HEK293 (cell line): ENCODE measurements around the gene LCA5L.

Source experiments
- CTCF ChIA-PET: fragments of 350-600 bp; formaldehyde crosslinking; extraction: SDS; loops from one replicate; lab custom pipeline; 2021; ENCODE audit warnings: antibody characterized with exemption; lab: Yijun Ruan, JAX
- POLR2A ChIA-PET: fragments of 300-600 bp; formaldehyde crosslinking; extraction: SDS; loops from one replicate; lab custom pipeline; 2020; ENCODE audit warnings: antibody characterized with exemption, inconsistent platforms; lab: Yijun Ruan, JAX
- H3K27ac ChIP-seq: fragments of 200-500 bp; sonication (Bioruptor generic); 2 replicates; pipeline ENCODE4 v1.5.1; 2014; ENCODE audit warnings: low read depth, low read length, control low read depth, inconsistent platforms; ENCODE audit errors: extremely low read depth
- H3K36me3 ChIP-seq, 2 experiments: fragments of 200-500 bp in 1 of 2; sonication (Bioruptor generic) in 1 of 2; 1 replicate in 1 of 2; 2 replicates in 1 of 2; pipeline ENCODE4 v1.5.1; 2014 to 2017; ENCODE audit warnings: inconsistent platforms in 2 of 2, low read length in 2 of 2; ENCODE audit not compliant: control insufficient read depth in 2 of 2, insufficient read depth in 1 of 2
- H3K4me1 ChIP-seq: fragments of 200-500 bp; sonication (Bioruptor generic); 2 replicates; pipeline ENCODE4 v1.5.1; 2014; ENCODE audit warnings: mild to moderate bottlenecking, low read length, inconsistent platforms; ENCODE audit not compliant: control insufficient read depth, insufficient read depth
- H3K4me3 ChIP-seq: 2 replicates; pipeline ENCODE4 v1.5.1; 2011; ENCODE audit warnings: low read depth, mild to moderate bottlenecking, control low read depth, low read length, moderate library complexity
- H3K9me3 ChIP-seq: fragments of 200-500 bp; sonication (Bioruptor generic); 2 replicates; pipeline ENCODE4 v1.5.1; 2014; ENCODE audit warnings: low read depth, low read length, inconsistent platforms; ENCODE audit not compliant: control insufficient read depth, insufficient read depth
- BCL6B ChIP-seq: fragments of 450-650 bp; formaldehyde crosslinking; IDR thresholded peaks from 2 replicates; pipeline ENCODE4 v1.5.1; 2017; ENCODE audit warnings: missing biosample characterization, missing genetic modification characterization
- GLI2 ChIP-seq: fragments of 450-650 bp; formaldehyde crosslinking; IDR thresholded peaks from 2 replicates; pipeline ENCODE4; 2017; ENCODE audit warnings: missing biosample characterization, missing genetic modification characterization, low read depth, borderline replicate concordance
- GLIS1 ChIP-seq: fragments of 450-650 bp; formaldehyde crosslinking; IDR thresholded peaks from 2 replicates; pipeline ENCODE4 v1.5.1; 2016; ENCODE audit warnings: missing biosample characterization, missing genetic modification characterization
- HOXA7 ChIP-seq: sonication (generic); formaldehyde crosslinking; IDR thresholded peaks from 2 replicates; pipeline ENCODE4 v1.8.1; 2022; ENCODE audit warnings: missing genetic modification reagents, borderline replicate concordance
- KLF9 ChIP-seq: fragments of 450-650 bp; formaldehyde crosslinking; IDR thresholded peaks from 2 replicates; pipeline ENCODE4 v1.5.1; 2016; ENCODE audit warnings: missing biosample characterization, missing genetic modification characterization, low read depth
- SP3 ChIP-seq: fragments of 450-650 bp; formaldehyde crosslinking; IDR thresholded peaks from 2 replicates; pipeline ENCODE4 v1.5.1; 2016; ENCODE audit warnings: missing biosample characterization, missing genetic modification characterization
- WT1 ChIP-seq: fragments of 450-650 bp; formaldehyde crosslinking; IDR thresholded peaks from 2 replicates; pipeline ENCODE4 v1.5.1; 2016; ENCODE audit warnings: missing biosample characterization, missing genetic modification characterization
- ZBTB21 ChIP-seq: fragments of 450-650 bp; formaldehyde crosslinking; IDR thresholded peaks from 2 replicates; pipeline ENCODE4 v1.5.1; 2017; ENCODE audit warnings: missing biosample characterization, missing genetic modification characterization
- ZFP37 ChIP-seq: fragments of 450-650 bp; formaldehyde crosslinking; IDR thresholded peaks from 2 replicates; pipeline ENCODE4 v1.5.1; 2016; ENCODE audit warnings: missing biosample characterization, missing genetic modification characterization
- ZNF10 ChIP-seq: fragments of 450-650 bp; formaldehyde crosslinking; IDR thresholded peaks from 2 replicates; pipeline ENCODE4 v1.5.1; 2017; ENCODE audit warnings: missing biosample characterization, missing genetic modification characterization
- ZNF24 ChIP-seq: fragments of 450-650 bp; formaldehyde crosslinking; IDR thresholded peaks from 2 replicates; pipeline ENCODE4 v1.5.1; 2016; ENCODE audit warnings: missing biosample characterization, missing genetic modification characterization
- ZNF404 ChIP-seq: fragments of 450-650 bp; formaldehyde crosslinking; IDR thresholded peaks from 2 replicates; pipeline ENCODE4 v1.5.1; 2017; ENCODE audit warnings: missing biosample characterization, missing genetic modification characterization
- ZNF473 ChIP-seq: fragments of 450-650 bp; formaldehyde crosslinking; IDR thresholded peaks from 2 replicates; pipeline ENCODE4 v1.5.1; 2017; ENCODE audit warnings: missing biosample characterization, missing genetic modification characterization
- ZNF560 ChIP-seq: fragments of 450-650 bp; formaldehyde crosslinking; IDR thresholded peaks from 2 replicates; pipeline ENCODE4 v1.5.1; 2017; ENCODE audit warnings: missing biosample characterization, missing genetic modification characterization, borderline replicate concordance
- ZNF626 ChIP-seq: fragments of 450-650 bp; sonication (Bioruptor Pico); formaldehyde crosslinking; IDR thresholded peaks from 2 replicates; pipeline ENCODE4 v1.5.1; 2018; ENCODE audit warnings: missing biosample characterization, missing genetic modification characterization, inconsistent platforms
- ZNF660 ChIP-seq: fragments of 450-650 bp; IDR thresholded peaks from 2 replicates; pipeline ENCODE4 v1.5.1; 2018; ENCODE audit warnings: missing biosample characterization, mild to moderate bottlenecking, missing genetic modification characterization
- ZNF670 ChIP-seq: fragments of 450-650 bp; formaldehyde crosslinking; IDR thresholded peaks from 2 replicates; pipeline ENCODE4 v1.5.1; 2016; ENCODE audit warnings: missing biosample characterization, missing genetic modification characterization, low read depth
- ZNF677 ChIP-seq: fragments of 450-650 bp; IDR thresholded peaks from 2 replicates; pipeline ENCODE4 v1.5.0; 2018; ENCODE audit warnings: missing biosample characterization, mild to moderate bottlenecking, missing genetic modification characterization, moderate library complexity
- ZNF704 ChIP-seq: fragments of 450-650 bp; formaldehyde crosslinking; IDR thresholded peaks from 2 replicates; pipeline ENCODE4 v1.5.1; 2016; ENCODE audit warnings: missing biosample characterization, missing genetic modification characterization
- ZNF76 ChIP-seq: fragments of 450-650 bp; formaldehyde crosslinking; IDR thresholded peaks from 2 replicates; pipeline ENCODE4; 2016; ENCODE audit warnings: low read depth, missing biosample characterization, missing genetic modification characterization, borderline replicate concordance
- ZNF768 ChIP-seq: fragments of 450-650 bp; formaldehyde crosslinking; IDR thresholded peaks from 2 replicates; pipeline ENCODE4 v1.5.1; 2018; ENCODE audit warnings: missing biosample characterization, mild to moderate bottlenecking, missing genetic modification characterization
- ZNF776 ChIP-seq: fragments of 450-650 bp; formaldehyde crosslinking; IDR thresholded peaks from 2 replicates; pipeline ENCODE4 v1.5.0; 2017; ENCODE audit warnings: missing biosample characterization, missing genetic modification characterization, borderline replicate concordance
- ZSCAN4 ChIP-seq: fragments of 450-650 bp; formaldehyde crosslinking; IDR thresholded peaks from 2 replicates; pipeline ENCODE4 v1.5.1; 2017; ENCODE audit warnings: missing biosample characterization, missing genetic modification characterization

The LCA5L gene

GRCh38 chr21:39463308-39463707 lies 17.7 kb upstream of the LCA5L start:
- ChIA-PET CTCF (no interaction called here), POLR2A (no interaction called here)
- no peak overlapping the region for H3K4me3 ChIP-seq
- no peak for TF ChIP-seq ZNF76 (tag by site-specific recombination)
- TF ChIP-seq KLF9 (tag by site-specific recombination): no peak
- TF ChIP-seq WT1 (tag by site-specific recombination): no peak
- no peak for TF ChIP-seq ZSCAN4
- no peak for TF ChIP-seq ZFP37
- no peak for TF ChIP-seq ZNF10
- no peak for TF ChIP-seq ZNF704 (tag by site-specific recombination)
- TF ChIP-seq ZNF626 (tag by site-specific recombination): no peak
- TF ChIP-seq BCL6B (tag by site-specific recombination): no peak
- no peak for TF ChIP-seq HOXA7 (CRISPR knock-in tag)
- no peak for TF ChIP-seq GLIS1 (tag by site-specific recombination)
- TF ChIP-seq ZNF560 (tag by site-specific recombination): no peak
- TF ChIP-seq ZNF776 (tag by site-specific recombination): no peak
- TF ChIP-seq ZNF660 (tag by site-specific recombination): no peak
- no peak for TF ChIP-seq ZNF404 (tag by site-specific recombination)
- TF ChIP-seq ZBTB21 (tag by site-specific recombination): no peak
- no peak for TF ChIP-seq ZNF473 (tag by site-specific recombination)
- no peak for TF ChIP-seq SP3
- no peak for TF ChIP-seq ZNF670 (tag by site-specific recombination)
- no peak for TF ChIP-seq ZNF768 (tag by site-specific recombination)
- H3K36me3 ChIP-seq: no peaks in the 10 kb centered on the region
- no peaks in the 10 kb centered on the region for H3K9me3 ChIP-seq
- H3K4me1 ChIP-seq: no peaks in the 10 kb centered on the region
- H3K27ac ChIP-seq: no peak overlapping the region

- ChIA-PET POLR2A (interaction anchor here (0.5 kb wide), 1 partner anchor 239 kb away, joined by 5 read pairs; no protein-coding TSS in a partner anchor), CTCF (interaction anchor here (1.2 kb wide), 1 partner anchor 12 kb away, joined by 4 read pairs; no protein-coding TSS in a partner anchor)
- no peak overlapping the region for H3K4me3 ChIP-seq
- H3K27ac ChIP-seq: no peak overlapping the region
- no peaks in the 10 kb centered on the region for H3K9me3 ChIP-seq
- H3K4me1 ChIP-seq: no peaks in the 10 kb centered on the region
- H3K36me3 ChIP-seq: no peaks in the 10 kb centered on the region
- no peak for TF ChIP-seq GLI2 (tag by site-specific recombination)
- TF ChIP-seq ZNF24 (tag by site-specific recombination): no peak
- no peak for TF ChIP-seq ZNF677 (tag by site-specific recombination)
Observed at GRCh38 chr21:39461419-39461818, 15.8 kb upstream of the LCA5L start.
